HG02884 (cell line): ENCODE results near the gene SYNPO2.

ENCODE experiments used
- ATAC-seq: cut with Tn5 transposase; IDR thresholded peaks from one replicate; pipeline ENCODE4 v1.9.1; 2021; ENCODE audit warnings: mild to moderate bottlenecking, moderate library complexity; ENCODE audit not compliant: unreplicated experiment

SYNPO2 gene

DNA sequence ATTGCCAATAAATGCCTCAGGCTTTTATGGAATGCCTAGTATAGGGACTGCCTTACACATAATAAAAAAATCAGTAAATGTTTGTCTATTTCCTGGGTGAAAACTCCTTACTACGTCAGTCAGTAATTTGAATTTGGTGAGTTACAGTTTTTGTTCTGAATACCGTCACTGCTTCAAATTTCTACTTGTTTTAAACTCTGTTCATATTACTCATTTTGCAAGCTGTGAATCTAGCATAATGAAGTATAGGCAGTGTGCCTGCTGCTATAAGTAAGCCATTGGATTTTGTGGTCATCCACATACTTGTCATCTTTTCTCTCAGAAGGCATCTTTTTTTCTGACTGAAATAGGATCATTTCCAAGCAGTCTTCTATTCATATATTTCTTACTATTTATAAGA lies 43.1 kb downstream of the SYNPO2 start:
- no peak for ATAC-seq

DNA sequence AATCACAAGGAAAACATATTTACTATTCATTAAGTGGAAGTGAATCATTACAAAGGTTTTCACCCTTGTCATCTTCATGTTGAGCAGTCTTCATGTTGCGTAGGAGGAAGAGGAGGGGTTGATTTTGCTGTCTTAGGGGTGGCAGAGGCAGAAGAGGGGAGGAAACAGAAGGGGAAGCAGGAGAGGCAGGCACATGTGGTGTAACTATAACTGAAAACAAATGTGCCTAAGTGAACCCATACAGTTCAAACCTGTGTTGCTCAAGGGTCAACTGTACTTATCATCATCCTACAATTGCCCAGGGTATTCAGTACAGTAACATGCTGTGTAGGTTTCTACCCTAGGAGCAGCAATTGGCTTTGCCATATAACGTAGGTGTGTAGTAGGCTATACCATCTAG lies 47.2 kb downstream of the SYNPO2 start:
- no peak for ATAC-seq

DNA sequence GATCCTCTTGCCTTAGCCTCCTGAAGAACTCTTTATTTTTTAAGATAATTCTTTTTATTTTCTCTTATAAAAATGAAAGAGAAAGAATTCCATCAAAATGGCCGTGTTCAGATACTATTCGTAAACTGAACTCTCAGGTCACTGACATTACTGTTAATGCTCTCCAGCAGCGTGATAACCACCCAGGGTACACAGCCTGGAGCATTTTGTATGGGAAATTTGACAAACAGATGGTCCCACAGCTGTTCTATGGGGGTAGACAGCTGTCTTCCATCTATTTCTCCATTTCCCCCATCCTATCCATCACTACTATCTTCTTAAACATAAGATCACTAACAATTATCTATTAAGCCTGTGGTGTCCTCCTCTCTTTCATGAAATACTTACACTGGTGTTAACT lies 47.8 kb downstream of the SYNPO2 start:
- no peak for ATAC-seq

DNA sequence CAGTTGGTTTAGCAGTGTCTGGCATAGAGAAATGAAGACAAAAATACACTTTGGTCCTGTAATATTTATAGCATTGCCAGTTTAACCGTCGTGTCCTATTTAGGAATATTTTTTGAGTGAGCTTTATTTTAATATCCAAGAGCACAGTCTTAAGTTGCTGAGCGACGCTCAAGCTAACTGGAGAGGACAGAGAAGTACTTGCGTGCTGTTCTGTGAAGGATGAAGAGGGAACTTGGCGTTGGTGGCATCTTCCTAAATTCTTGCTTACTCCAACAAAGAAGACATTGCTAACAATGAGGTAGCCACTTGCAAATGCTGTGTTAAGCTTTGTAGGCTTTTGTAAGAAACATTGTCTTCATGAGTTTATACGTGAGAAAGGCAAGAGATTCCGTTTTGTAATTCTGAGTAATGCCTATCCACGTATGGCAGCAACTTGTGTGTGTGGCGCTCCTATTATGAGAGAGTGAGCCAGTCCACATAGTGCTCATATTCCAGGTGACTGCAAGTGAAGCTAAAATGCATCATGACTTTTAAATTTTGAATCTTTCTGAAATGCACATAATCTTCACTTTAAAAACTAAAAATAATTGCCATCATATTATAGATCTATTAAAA lies 50.6 kb downstream of the SYNPO2 start:
- ATAC-seq: no peak

DNA sequence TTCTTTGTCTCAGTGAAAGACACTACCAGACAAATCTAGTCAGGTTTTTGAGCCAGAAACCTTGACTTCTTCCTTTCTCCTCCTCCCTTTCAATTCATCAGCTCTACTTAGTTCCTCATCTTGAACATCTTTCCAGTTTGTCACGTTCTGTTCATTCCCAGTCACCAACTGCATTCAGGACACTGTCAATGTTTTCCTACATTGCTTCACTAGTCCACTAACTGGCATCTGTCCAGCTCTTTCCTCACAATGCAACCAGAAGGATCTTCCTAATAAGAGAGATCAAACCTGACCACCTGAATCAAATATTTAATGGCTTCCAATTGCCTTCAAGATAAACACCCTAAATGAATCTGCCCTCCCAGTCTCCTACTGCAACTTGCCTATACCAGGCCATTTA lies 52.5 kb downstream of the SYNPO2 start:
- no peak for ATAC-seq

DNA sequence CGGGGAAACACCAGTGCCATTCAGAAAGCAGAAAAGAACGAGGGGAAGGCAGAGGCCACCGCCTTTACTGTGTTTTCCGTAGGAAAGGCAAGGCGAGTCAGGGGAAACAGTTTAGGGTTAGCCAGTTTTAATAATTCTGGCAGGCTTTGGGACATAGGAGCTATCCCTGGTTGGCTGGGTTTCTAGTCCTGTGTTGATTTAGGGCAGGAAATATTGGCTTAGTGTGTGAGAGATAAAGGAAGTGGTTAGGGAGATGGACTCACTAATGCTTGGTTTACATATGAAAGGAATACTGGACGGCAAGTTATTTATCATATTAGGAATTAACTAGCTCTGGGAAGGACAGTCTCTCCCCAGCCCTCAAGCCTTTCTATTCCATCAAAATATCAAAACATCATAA lies 53.1 kb downstream of the SYNPO2 start:
- ATAC-seq: no peak

DNA sequence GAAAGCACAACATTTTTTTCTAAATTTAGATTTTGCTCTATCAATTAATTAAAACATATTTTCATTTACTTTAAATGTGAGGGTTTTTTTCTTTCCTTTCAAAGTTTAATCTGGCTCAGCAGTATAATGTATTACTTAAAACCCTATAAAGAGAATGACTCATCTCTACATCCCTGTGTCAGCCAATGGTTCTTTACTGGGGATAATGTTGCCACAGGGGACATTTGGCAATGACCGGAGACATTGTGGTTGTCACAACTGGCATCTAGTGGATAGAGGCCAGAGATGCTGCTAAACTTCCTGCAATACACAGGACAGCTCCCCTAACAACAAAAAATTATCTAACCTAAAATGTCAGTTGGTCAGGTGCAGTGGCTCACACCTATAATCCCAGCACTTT lies 53.8 kb downstream of the SYNPO2 start:
- no peak for ATAC-seq

DNA sequence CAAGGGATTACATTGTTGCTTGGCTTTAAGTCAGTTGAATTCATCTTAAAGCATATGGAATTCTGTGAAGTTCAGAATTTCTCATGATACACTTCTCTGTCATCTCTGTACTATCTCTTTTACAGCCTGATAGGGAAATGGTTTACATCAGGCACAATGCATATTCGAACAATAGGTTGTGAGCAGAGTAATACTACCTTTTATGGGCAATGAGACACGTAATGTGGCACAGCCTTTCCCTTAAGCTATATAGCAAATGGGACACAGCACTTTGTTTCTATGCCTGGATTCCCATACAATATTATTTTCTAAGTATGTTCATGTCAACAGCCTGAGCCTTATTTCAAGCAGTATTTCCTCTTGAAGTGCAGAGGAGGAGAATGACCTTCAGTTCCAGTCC lies 58.4 kb downstream of the SYNPO2 start:
- ATAC-seq: no peak

DNA sequence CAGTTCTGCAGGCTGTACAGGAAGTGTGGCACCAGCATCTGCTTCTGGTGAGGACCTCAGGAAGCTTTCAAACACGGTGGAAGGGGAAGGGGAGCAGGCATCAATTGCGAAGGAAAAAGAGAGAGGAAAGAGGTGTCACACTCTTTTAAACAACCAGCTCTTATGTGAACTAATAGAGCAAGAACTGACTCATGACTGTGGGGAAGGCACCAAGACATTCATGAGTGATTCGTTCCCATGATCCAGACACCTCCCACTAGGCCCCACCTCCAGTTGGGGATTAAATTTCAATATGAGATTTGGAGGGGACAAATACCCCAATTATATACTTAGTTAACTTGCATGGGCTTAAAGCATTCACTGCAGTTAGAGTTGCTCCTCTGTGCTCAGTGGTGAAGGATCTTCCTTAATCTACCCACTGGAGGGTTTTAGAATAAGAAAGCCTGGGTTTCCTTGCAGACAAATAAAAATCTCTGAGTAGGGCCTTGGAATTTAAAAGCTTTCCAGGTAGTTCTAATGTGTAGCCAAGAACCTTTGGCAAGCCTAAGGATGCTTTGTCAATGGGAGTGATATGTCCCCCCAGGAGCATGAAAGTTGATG lies 60.0 kb downstream of the SYNPO2 start:
- no peak for ATAC-seq

DNA sequence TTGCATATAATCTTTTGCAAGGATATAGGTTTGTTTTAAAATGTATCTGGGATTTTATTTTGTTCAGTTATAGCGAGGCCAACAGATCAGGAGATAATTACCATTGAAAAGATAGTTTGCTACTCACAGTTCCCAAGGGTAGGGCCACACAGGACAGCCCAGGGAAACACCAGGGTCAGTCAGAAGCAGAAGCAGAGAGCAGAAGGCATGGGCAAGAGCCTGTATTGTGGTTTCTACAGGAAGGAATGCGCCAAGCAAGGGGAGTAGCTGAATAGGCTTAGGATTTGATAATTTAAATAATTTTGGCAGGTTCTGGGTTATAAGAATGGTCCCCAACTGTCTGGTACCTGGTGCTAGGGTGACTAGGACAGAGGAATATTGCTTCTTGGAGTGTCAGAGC lies 61.6 kb downstream of the SYNPO2 start:
- ATAC-seq: no peak

DNA sequence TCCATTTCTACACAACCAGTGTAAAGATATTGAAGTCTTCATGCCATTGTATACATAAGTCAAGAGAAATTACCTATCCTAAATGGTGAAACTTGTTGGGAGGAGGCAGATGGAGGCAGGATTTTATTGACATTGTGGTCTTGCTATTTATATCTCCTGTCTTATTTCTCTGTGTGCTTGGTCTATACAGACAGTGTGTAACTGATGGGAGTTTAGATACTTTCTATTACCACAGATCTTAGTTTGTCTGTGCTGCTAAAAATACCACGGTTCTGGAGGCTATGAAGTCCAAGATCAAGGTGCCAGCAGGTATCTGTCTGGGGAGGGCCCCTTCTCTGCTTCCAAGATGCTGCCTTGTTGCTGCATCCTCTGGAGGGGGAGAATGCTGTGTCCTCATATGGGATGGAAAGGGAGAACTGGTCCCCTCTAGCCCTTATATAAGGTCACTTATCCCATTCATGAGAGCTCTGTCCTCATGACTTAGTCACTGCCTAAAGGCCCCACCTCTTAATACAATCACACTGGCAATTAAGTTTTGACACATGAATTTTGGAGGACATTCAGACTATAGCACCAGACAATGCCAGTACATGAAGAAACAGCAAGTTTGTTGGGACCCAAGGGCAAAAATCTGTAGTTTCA lies 62.4 kb downstream of the SYNPO2 start:
- ATAC-seq: no peak

DNA sequence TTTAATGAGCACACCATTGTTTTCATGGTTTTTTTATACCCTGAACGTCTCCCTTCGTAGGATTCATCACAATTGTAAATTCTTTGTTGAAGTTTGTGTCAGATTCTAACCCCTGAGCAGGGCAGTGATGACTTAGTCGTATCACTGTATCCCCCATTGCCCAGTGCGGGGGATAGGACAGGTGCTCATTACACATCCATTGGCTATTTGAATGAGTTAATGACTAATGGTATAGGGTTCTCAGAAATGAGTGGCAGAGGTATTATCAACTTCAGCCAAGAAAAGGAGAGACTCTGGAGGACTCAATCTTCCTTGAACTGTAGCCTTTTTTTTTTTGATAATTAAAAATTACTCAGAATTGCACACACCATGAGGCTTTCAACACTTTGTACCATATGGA lies 64.6 kb downstream of the SYNPO2 start:
- ATAC-seq: no peak

DNA sequence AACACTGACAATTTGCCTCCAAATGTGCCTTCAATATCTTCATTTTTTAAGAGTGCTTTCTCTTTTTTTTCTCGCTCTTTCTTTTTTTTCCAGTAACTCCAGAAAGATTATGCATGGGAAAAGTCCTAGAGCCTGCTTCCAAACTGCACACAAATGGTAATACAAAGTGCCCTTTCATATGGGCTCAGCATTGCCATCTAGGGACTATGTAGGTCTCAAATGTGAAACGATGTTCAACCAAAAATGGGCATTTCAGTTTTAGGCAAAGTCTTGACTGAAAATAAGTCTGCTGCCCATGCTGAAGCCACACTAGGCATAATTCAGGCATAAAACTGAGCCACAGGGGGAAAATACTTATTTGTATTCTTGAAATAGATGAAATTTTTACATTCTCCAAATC lies 65.6 kb downstream of the SYNPO2 start:
- ATAC-seq: no peak

DNA sequence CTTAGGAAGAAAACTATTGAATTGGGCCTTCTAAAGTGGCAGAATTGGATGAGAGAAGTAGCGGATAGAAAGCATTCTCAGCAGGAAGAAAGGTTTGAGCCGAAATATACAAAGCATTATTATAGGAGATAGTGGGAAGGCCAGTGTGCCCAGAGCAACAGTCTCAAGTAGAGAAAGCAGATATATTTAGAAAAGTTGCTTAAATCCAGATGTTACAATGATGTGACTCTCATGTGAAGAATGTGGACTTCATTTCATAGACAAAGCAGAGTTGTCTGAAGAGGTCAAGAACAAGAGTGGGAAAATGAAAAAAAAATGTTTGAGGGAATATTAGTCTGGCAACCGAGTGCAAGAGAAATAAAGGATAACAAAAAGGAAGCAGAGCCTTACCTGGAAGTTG lies 66.9 kb downstream of the SYNPO2 start:
- ATAC-seq: no peak

DNA sequence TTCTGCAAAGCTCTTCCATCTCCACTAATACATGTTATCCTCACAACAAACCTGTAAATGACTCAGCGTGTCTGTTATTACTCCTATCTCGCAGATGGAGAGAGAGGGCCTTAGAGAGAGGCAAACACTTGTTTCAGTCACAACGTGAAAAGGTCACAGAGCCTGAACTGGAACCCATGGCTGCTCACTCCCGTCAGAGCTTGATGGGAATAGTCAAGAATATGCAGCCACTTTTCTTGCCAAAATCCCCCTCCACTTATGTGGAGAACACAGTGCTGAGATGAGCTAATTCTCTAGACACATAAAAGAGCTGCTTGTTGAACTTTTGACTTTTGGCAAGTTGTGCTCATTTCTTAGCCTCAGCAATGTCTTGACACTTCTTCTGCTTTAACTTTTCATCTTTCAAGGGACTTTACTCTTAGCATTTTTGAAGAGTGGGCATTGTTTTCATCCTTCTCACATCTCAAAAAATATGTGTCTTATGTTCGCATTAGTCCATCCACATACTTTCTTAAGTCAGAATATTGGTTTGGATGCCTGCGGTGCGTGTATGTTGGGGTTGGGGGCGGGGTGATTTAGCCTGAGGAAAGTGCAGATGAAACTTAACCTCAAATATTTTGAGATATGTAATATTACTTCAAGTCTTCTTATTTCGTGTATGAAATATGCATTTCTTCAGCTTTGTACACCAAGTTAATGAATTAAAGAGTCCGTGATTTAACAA lies 69.2 kb downstream of the SYNPO2 start:
- no peak for ATAC-seq

DNA sequence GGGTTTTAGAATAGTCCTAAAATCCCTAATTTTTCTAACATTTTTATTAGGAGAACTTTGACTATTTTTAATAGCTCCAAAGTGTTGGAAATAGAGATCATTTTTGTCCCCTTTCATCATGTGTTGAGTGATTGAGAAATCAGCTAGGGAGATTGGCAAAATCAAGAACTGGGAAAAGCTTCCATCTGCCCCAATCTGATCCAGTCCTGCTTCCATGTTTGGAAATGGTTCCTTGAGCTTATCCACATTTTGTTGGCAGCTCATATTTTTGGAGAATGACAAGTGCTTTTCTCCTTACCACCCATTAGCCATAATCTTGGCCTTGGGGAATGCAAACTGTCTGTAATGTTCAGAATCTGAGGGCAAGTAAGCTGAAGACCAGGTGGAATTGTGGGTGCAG lies 73.9 kb downstream of the SYNPO2 start:
- no peak for ATAC-seq

DNA sequence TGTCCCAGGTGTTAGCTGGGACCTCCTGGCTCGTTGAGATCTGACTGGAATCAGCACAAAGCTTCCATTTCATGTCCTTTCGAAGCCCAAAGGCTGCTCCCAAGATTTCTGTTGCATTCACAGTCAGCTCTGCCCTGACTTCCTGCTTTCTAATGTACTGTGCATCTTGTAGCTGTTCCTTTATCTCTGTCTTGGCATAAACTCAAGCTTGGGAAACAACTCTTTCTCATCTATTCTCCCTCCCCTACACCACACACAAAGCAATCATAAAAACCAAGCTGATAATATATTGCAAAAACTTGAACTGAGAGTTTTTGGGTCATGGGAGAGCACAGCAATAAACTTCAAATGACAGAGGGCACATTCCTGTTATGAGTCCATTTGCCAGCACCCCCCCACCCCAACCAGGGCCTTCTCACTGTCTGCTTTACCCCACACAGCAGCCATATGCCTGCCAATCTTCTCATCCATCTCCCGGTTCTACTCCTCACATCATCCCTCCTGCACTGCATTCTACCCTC lies 76.3 kb downstream of the SYNPO2 start:
- no peak for ATAC-seq

DNA sequence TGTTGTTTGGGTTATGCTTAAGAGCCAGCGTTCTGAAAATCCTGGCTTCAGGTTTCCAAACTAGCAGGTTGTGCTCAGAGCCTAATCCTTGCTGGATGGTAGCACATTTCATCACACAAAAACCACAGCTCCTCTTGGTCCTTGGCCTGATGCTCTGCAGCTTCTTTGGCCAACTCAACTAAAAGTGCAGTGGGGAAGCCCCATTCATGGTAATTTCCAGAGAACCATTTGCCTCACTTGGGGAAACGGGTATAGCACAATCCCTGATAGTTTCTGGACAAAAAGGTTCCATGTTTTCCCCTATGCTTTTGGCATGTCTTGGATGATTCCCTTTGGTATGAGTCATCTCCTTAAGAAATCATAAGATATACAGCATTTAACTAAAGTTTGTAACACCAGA lies 78.7 kb downstream of the SYNPO2 start:
- no peak for ATAC-seq

DNA sequence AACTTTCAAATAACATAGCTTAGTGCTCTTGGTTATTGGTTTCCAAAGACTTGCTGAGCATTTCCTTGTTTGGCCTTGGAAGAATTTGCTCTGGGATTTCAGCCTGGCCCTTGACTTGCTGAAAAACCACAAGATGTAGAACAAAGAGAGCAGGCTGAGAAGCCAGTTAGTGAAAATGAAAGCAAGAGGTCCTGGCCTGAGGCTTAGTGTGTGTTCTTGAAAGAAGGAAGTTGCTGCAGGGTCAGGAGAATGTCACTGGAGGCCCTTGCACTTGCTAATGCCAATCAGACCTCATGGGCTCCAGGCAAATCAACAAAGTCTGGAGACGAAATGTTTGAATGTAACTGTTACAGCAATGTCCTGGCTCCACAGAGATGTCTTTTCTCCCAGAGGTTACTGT lies 79.4 kb downstream of the SYNPO2 start:
- ATAC-seq: peak; percentile 99

DNA sequence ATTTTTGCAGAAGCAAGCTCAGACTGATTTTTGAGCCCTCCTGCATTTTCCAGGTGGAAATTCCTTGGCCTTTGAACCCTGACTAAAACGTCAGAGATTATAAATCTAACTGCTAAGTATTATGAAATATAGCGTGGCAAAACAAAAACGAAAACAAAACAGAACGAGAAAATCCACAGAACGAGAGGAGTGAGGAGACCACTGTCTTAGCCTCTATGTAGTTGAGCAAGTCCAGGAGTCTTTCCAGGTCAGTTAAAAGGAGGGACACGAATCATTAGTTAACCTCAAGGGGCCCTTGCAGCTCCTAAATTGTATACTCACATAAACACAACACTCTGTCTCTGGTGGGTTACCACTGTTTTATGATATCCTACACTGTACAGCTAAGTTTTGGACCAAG lies 80.2 kb downstream of the SYNPO2 start:
- ATAC-seq: no peak

DNA sequence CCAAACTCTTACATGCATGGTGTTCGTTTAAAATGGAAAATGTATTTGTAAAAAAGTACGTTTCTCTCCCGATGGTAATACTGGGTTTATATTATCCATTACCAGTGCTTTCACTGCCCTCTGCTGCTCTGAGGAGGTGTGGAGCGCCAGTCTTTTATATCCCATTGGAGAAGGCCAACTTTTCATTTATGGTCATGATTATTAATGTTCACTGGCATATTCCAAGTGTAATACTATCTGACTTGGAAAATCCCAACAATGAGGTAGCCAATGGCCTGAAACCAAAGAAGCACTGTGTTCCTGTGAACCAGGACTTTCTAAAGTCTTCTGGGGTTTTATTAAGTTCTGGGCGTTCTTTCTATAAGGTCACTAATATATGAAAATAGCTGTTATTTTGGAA lies 80.7 kb downstream of the SYNPO2 start:
- ATAC-seq: no peak

DNA sequence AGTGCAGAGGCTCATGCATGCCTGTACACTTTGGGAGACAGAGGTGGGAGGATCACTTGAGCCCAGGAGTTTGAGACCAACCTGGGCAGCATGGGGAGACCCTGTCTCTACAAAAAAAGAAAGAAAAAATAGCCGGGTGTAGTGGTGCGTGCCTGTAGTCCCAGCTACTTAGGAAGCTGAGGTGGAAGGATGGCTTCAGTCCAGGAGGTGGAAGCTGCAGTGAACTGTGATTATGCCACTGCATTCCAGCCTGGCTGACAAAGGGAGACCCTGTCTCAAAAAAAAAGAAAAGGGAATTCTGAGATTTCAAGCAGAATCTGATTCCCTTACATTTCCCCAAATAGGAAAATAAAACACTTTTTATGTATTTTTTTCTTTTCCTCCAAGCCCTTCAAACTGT lies 83.5 kb downstream of the SYNPO2 start:
- ATAC-seq: no peak
